Measurements from ENCODE around the gene PREX1. TPM values are rescaled to one million over a fixed set of nuclear protein-coding genes. Genes with fewer than 3 reads are reported as not detected.
"Not testable (repeated sequence)": the region's sequence is repeated elsewhere in the genome, so short reads cannot be mapped to it uniquely, and the experiment has no call there.

Gene PREX1
- total RNA-seq, 1 experiment from 2014 or later: 32.6 TPM

DNA sequence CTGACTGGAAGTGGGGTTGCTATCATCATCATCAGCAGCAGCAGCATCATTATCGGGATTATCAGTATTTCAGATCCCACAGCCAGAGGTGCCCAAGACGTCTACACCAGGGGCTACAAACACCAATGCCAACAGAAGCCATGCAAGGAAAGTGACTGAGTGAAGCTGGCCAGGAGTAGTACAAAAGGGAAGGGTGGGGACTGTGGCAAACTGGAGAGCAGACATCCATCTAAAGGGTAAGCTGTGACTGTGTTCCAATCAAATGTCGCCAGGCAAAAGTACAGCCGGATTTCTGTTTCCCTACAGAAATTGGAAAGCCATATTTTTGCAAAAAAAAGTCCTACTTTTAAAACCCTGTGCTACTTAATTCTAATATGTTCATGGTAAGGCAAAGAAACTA lies 50.0 kb downstream of the PREX1 start:
- no peak for DNase-seq (ENCODE audit: low read depth)

- no peak for DNase-seq (ENCODE audit: low read depth)
Measured at GRCh38 chr20:48777005-48777404, 50.8 kb downstream of the PREX1 start.

GRCh38 chr20:48776306-48776705 lies 51.5 kb downstream of the PREX1 start:
- peak; percentile 28 for DNase-seq (ENCODE audit: low read depth)

DNA sequence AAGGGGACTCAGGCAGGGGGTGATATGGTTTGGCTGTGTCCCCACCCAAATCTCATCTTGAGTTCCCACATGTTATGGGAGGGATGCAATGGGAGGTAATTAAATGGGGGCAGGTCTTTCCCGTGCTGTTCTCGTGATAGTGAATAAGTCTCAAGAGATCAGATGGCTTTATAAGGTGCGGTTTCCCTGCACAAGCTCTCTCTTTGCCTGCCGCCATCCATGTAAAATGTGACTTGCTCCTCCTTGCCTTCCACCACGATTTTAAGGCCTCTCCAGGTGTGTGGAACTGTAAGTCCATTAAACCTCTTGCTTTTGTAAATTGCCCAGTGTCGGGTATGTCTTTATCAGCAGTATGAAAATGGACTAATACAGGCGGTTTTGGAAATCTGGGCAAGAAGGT lies 52.3 kb downstream of the PREX1 start:
- not testable (repeated sequence) for DNase-seq (ENCODE audit: low read depth)

DNA sequence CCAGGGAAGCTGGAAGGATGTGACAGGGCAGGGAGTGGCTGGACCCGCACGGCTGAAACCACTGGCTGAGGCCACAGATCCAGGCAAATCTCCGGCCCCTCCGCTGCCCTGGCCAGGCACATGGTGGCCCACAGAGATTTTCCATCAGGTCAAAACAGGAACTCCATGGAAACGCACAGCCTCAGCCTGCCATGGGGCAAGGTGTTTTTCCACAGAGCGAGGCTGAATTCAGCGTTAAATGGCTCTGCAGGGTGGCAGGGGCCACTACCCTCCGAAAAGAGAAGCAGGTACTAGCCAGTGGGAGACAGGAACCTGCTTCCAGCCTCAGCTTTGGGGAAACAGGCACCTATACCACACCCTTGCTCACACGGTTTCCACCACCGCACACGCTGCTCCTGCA lies 53.1 kb downstream of the PREX1 start:
- no peak for DNase-seq (ENCODE audit: low read depth)

DNA sequence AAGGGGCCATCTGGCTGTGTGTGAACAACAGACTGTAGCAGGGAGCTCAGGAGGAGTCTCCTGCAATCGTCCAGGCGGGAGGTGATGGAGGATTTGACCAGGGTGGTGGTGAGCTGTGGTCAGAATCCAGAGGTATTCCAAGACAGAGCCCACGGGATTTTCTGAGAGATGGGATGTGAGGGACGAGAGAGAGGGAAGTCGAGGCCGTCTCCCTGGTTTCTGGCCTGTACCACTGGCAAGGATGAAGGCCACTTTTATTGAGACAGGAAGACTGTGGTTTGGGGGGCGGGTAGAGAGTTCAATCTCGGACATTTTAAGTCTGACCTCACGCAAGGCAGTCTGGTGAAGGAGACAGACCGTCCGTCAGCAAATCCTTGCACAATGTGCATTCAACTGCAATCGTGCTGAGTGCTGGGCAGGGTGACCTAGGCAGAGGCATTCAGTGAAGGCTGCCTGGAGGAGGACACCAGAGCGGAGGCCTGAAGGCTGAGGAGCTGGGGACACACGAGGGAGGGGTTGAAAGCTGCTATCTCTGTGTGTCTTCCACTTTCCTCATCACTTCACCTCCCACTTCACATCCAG lies 53.9 kb downstream of the PREX1 start:
- DNase-seq (ENCODE audit: low read depth): no peak

- no peak for DNase-seq (ENCODE audit: low read depth)
Measured at GRCh38 chr20:48772183-48772976, 55.4 kb downstream of the PREX1 start.

GRCh38 chr20:48771542-48771941 lies 56.3 kb downstream of the PREX1 start:
- DNase-seq (ENCODE audit: low read depth): no peak

- no peak for DNase-seq (ENCODE audit: low read depth)
Measured at GRCh38 chr20:48770700-48771442, 56.9 kb downstream of the PREX1 start.

- no peak for DNase-seq (ENCODE audit: low read depth)
Measured at GRCh38 chr20:48769069-48769983, 58.5 kb downstream of the PREX1 start.

GRCh38 chr20:48766961-48767960 lies 60.5 kb downstream of the PREX1 start:
- DNase-seq (ENCODE audit: low read depth): no peak

DNA sequence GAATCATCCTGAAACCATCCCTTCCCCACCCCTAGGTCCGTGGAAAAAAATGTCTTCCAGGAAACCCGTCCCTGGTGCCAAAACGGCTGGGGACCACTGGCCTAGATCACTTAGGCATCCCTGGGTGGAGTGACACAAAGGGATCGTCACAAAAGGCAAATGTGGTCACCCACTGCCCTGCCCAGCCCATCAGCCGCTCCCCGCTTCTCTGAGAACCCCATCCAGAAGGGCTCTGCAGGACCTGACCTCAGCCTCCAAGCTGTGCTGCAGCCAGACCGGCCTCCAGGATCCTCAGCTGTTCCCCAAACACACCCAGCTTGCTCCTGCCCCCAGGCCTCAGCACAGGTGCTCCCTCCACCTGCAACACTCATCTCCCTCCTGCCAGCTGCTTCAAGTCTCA lies 61.6 kb downstream of the PREX1 start:
- no peak for DNase-seq (ENCODE audit: low read depth)

- no peak for DNase-seq (ENCODE audit: low read depth)
Measured at GRCh38 chr20:48765359-48765758, 62.4 kb downstream of the PREX1 start.

DNA sequence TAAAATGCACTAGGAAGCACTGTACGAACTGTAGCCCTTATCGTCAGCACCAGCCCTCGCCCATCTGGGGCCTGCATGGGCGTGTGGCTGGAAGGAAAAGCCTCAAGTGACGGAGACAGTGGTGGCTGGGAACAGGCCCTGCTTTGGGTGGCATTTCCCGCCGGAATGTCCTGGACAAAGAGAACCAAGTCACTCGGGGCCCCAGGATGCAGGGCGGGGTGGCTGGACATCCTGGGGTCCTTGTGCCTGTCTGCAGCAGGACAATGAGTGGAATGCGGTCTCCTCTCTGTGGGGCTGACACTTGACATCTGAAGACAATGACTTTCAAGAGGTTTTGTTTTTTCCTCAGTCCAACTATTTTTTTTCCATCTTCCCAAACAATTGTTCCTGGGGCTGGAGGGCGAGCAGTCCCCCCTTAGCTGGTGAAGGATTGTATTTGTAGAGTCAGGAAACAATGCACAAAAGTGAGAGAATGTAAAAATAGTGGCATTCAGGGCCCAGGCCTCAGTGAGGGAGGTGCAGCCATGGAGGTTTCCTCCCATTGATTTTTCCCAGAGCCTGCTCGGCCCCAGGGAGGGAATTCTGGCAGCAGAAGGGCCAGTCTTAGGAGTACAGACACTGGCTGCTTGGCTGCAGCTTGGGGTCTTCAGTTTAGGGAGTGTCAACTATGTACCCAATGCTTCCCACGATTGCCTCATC lies 64.4 kb downstream of the PREX1 start:
- no peak for DNase-seq (ENCODE audit: low read depth)

GRCh38 chr20:48761874-48762273 lies 65.9 kb downstream of the PREX1 start:
- no peak for DNase-seq (ENCODE audit: low read depth)

- no peak for DNase-seq (ENCODE audit: low read depth)
Measured at GRCh38 chr20:48761023-48761785, 66.6 kb downstream of the PREX1 start.

DNA sequence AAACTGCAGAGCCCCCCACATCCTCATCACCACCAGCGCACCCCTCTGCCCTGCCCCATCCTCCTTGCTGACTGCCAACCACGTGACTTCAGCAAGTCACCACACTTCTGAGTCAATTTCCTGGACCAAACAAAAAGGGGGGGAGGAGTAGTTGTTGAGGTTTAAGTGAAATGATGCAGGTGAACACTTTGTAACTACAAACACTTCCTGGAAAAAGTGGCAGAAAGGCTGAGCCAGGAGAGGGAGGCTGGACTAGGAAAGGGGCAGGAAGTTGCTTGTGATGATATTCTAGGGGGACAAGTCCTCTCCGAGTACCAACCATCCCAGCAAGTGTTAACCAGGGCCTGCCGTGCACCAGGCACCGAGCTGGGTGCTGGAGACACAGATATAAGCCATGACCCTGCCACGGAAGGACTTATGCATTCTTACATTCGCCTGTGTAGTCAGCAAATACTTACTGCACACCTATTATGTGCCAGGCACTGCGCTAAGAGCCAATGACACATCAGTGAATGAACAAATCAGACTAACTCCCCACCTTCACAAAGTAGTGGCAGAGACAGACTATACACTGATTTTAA lies 67.3 kb downstream of the PREX1 start:
- peak; percentile 90 for DNase-seq (ENCODE audit: low read depth)

GRCh38 chr20:48759631-48760245 lies 68.1 kb downstream of the PREX1 start:
- no peak for DNase-seq (ENCODE audit: low read depth)
